Measurements from ENCODE around the gene ABCG8. TPM values are rescaled to one million over a fixed set of nuclear protein-coding genes. Genes with fewer than 3 reads are reported as not detected.
A peak's percentile ranks its signal among the peaks of the same experiment; 100 is the strongest.

Gene ABCG8
- total RNA-seq, 1 donor from 2014 or later, result not detected

- TF ChIP-seq CTCF (IDR thresholded peaks at IDR 0.05), result no peak
- H3K27me3 Mint-ChIP-seq (ENCODE audit: unreplicated experiment), result peaks cover 44% of the 10 kb centered on the region
These were observed 14.6 kb downstream of the ABCG8 start for GRCh38 chr2:43853141-43854081.

GRCh38 chr2:43854671-43855070, 15.9 kb downstream of the ABCG8 start:
- no peak overlapping the region for H3K4me3 Mint-ChIP-seq (ENCODE audit: unreplicated experiment)
- DNase-seq (ENCODE audit: extremely low spot score, unreplicated experiment), result peak; percentile 66
- H3K27ac Mint-ChIP-seq (ENCODE audit: unreplicated experiment), result no peak overlapping the region
- TF ChIP-seq CTCF (IDR thresholded peaks at IDR 0.05), result no peak
- H3K36me3 Mint-ChIP-seq (ENCODE audit: unreplicated experiment), result no peaks in the 10 kb centered on the region
- peaks cover 57% of the 10 kb centered on the region for H3K27me3 Mint-ChIP-seq (ENCODE audit: unreplicated experiment)
- no peaks in the 10 kb centered on the region for H3K4me1 Mint-ChIP-seq (ENCODE audit: unreplicated experiment)
- no peaks in the 10 kb centered on the region for H3K9me3 Mint-ChIP-seq (ENCODE audit: unreplicated experiment)

More at GRCh38 chr2:43853141-43854081, 14.6 kb downstream of the ABCG8 start:
- Mint-ChIP-seq H3K9me3 (ENCODE audit: unreplicated experiment) (no peaks in the 10 kb centered on the region), H3K4me1 (ENCODE audit: unreplicated experiment) (no peaks in the 10 kb centered on the region), H3K36me3 (ENCODE audit: unreplicated experiment) (no peaks in the 10 kb centered on the region), H3K27ac (ENCODE audit: unreplicated experiment) (no peak overlapping the region), H3K4me3 (ENCODE audit: unreplicated experiment) (no peak overlapping the region)
- peak; percentile 80 for DNase-seq (ENCODE audit: extremely low spot score, unreplicated experiment)

- Mint-ChIP-seq H3K9me3 (ENCODE audit: unreplicated experiment) (no peaks in the 10 kb centered on the region), H3K27me3 (ENCODE audit: unreplicated experiment) (peaks cover 61% of the 10 kb centered on the region), H3K36me3 (ENCODE audit: unreplicated experiment) (no peaks in the 10 kb centered on the region), H3K4me1 (ENCODE audit: unreplicated experiment) (no peaks in the 10 kb centered on the region), H3K4me3 (ENCODE audit: unreplicated experiment) (no peak overlapping the region), H3K27ac (ENCODE audit: unreplicated experiment) (no peak overlapping the region)
- DNase-seq (ENCODE audit: extremely low spot score, unreplicated experiment), result no peak
- TF ChIP-seq CTCF (IDR thresholded peaks at IDR 0.05), result no peak
These were observed 16.5 kb downstream of the ABCG8 start for GRCh38 chr2:43855292-43855691.

DNA sequence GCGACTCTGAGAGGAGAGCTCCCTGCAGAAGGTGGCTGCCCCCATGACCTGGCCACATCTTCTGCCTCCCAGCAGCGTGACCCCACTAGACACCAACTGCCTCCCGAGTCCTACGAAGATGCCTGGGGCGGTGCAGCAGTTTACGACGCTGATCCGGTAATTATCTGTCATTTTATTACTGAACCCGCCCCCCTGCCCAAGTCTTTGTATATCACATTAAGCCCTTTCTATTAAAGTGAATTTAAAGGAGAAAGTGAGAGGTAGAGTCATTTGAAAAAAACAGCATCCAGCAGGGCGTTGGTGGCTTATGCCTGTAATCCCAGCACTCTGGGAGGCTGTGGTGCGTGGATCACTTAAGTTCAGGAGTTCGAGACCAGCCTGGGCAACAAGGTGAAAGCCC, 33.4 kb downstream of the ABCG8 start:
- Mint-ChIP-seq H3K4me1 (ENCODE audit: unreplicated experiment) (no peaks in the 10 kb centered on the region), H3K27me3 (ENCODE audit: unreplicated experiment) (peaks cover 76% of the 10 kb centered on the region)

More for the DNA sequence above, 33.4 kb downstream of the ABCG8 start:
- no peak overlapping the region for H3K4me3 Mint-ChIP-seq (ENCODE audit: unreplicated experiment)
- no peaks in the 10 kb centered on the region for H3K9me3 Mint-ChIP-seq (ENCODE audit: unreplicated experiment)
- no peak for TF ChIP-seq CTCF (IDR thresholded peaks at IDR 0.05)
- peak; percentile 73 for DNase-seq (ENCODE audit: extremely low spot score, unreplicated experiment)
- H3K36me3 Mint-ChIP-seq (ENCODE audit: unreplicated experiment), result no peaks in the 10 kb centered on the region
- H3K27ac Mint-ChIP-seq (ENCODE audit: unreplicated experiment), result no peak overlapping the region
